GM10248 (cell line): ENCODE results near the gene SMAP2.
A peak's percentile ranks its signal among the peaks of the same experiment; 100 is the strongest.
"Not testable (repeated sequence)": the region's sequence is repeated elsewhere in the genome, so short reads cannot be mapped to it uniquely, and the experiment has no call there.

ENCODE experiments used
- CTCF ChIA-PET: fragments of 300-600 bp; sonication (Branson Sonifier 250); formaldehyde crosslinking; extraction: SDS; loops from one replicate; lab custom pipeline; 2021; ENCODE audit warnings: antibody characterized with exemption; lab: Yijun Ruan, JAX
- POLR2A ChIA-PET: fragments of 350-650 bp; sonication (Branson Sonifier 250); formaldehyde crosslinking; extraction: SDS; loops from one replicate; lab custom pipeline; 2020; ENCODE audit warnings: antibody characterized with exemption; lab: Yijun Ruan, JAX
- DNase-seq: peaks from one replicate; pipeline ENCODE4 v3.0.0; 2012; ENCODE audit errors: extremely low spot score
- CTCF ChIP-seq: IDR thresholded peaks from 2 replicates; pipeline ENCODE4 v1.5.1; 2012; ENCODE audit warnings: mild to moderate bottlenecking, low read depth; ENCODE audit errors: extremely low read depth, missing control alignments, control extremely low read depth

Gene SMAP2

DNA sequence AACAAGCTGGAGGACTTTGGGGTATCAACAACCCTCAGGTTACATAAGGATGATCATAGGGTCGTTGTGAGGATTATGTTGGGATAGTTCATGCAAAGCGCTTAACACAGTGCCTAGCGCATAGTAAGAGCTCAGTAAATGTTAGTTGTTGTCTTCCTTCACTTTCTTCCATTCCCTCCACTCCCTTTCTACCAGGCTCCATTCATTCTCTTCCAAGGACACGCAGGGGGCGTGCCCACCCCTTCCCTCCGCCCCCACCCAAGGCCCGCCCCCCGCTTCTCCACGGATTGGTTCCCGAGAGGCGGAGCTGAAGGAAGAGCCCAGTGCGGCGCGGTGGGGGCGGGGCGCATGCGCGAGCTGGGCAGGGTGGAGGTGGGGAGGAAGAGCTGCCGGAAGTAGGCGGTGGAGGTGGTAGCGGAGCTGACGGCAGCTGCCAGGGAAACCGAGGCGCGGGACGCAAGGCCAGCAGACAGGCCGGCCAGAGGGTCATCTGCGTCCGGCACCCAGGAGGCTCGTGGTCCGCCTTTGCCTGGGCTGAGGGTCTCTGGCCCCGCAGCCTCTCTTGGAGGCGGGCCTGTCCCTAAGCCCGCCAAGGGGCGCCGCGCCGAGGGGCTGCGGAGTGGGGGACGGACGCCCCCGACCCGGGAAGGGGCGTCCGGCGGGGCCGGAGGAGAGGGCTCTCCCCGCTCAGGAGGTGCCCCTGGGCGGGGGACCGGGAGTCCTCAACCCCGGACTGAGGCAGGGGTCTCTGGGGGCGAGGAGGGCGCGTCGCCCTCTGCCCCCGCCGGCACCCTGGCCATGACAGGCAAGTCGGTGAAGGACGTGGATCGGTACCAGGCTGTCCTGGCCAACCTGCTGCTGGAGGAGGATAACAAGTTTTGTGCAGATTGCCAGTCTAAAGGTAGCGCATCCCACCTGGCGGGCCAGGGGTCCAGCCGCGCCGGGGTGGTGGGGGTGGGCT lies at the start of gene SMAP2:
TSS of gene SMAP2 (plus strand) at position 405 of the 961 bp plus-strand sequence. CDS start at position 799, 394 bp downstream.
- TF ChIP-seq CTCF, result no peak
- CTCF ChIA-PET, result interaction anchor here (1.1 to 5.9 kb wide), 12 partner anchors 9 to 230 kb away, joined by 3 to 25 read pairs (median 7); no protein-coding TSS in a partner anchor
- POLR2A ChIA-PET, result interaction anchor here (0.5 to 1.9 kb wide), 8 partner anchors 9 to 337 kb away, joined by 3 to 14 read pairs (median 4); no protein-coding TSS in a partner anchor

GRCh38 chr1:40331403-40331802 lies 42.1 kb upstream of the SMAP2 start:
- POLR2A ChIA-PET, DNase-seq: not testable (repeated sequence)
- CTCF ChIA-PET, result interaction anchor here (1.0 to 1.4 kb wide), 2 partner anchors 16 to 178 kb away, joined by 3 to 4 read pairs; no protein-coding TSS in a partner anchor

More for the DNA sequence above, at the start of gene SMAP2:
- DNase-seq, result peak; percentile 99

DNA sequence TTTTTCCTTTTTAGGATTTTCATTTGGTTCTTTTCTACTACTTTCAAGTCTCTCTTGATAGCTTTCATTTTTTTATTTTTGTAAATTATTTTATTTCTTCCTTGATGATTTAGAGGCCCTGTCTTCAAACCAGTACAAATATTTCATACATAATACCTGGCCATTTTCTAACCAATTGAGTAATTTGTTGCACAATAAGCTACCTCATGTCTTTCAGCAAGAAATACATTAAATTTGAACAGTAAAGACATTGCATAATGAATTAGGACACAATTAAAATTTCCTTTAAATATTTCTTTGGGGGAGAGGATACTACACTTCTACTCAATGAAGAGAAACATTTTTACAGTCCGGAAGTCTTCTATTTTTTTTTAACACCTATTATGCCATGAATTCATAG lies 40.8 kb upstream of the SMAP2 start:
- no peak for DNase-seq
- CTCF ChIA-PET, result interaction anchor here (0.8 to 1.7 kb wide), 3 partner anchors 17 to 189 kb away, joined by 3 to 7 read pairs (median 3); no protein-coding TSS in a partner anchor
- POLR2A ChIA-PET, result no interaction called here
- no peak for TF ChIP-seq CTCF

GRCh38 chr1:40337443-40337842 lies 36.1 kb upstream of the SMAP2 start:
- no peak for DNase-seq
- ChIA-PET POLR2A (no interaction called here), CTCF (interaction anchor here (1.0 to 10.1 kb wide), 43 partner anchors 11 to 363 kb away, joined by 3 to 262 read pairs (median 8); partner anchors contain the start of genes COL9A2, PPT1 and TMCO2)
- TF ChIP-seq CTCF, result no peak

- DNase-seq, result peak; percentile 84
- POLR2A ChIA-PET, result no interaction called here
- CTCF ChIA-PET, result interaction anchor here (0.6 to 10.1 kb wide), 88 partner anchors 10 to 457 kb away, joined by 3 to 262 read pairs (median 6); partner anchors contain the start of genes COL9A2, MFSD2A, PPT1 and SMAP2
- TF ChIP-seq CTCF, result peak; percentile 97
These were observed 34.6 kb upstream of the SMAP2 start for GRCh38 chr1:40338745-40339419.

DNA sequence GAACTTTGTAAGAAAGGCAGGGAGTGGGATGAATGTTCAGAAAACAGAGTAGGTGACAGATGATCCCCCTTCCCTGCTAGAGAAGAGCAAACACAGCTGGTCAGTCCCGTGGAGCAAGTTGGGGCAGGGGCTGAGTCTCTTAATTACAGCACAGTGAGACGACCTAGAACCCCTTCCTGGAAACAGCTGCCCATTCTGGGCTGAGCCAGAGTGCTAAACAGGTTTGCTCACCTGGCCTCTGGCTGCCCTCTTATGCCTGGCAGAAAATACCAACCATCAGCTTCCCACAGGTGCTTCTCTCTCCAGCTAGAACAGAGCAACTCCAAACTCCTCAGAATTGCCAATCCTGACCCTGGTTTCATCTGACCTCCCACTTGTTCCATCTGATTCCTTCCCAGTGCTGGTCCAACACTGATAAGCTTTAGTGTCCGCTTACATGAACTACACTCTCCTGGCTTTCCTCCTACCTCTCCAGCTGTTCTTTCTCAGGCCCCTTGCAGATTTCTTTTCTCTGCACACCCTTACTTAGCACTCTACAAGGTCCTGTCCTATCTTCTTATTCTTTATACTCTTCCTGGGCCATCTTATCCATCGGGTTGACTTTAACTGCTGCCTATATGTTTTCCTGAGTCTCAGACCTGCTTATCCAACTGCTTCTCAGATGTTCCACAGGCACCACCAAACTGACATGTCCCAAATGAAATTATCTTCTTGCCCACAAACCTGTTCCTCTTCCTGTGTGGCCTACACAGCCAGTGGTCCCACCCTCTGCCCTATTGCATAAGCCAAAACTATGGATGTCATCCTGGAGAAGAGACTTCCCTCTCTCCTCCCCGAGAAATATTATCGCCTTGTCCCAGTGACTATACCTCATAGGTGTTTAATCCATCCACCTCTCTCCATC lies 33.9 kb upstream of the SMAP2 start:
- no peak for TF ChIP-seq CTCF
- ChIA-PET CTCF (interaction anchor here (0.6 to 10.1 kb wide), 77 partner anchors 9 to 457 kb away, joined by 3 to 262 read pairs (median 6); partner anchors contain the start of genes COL9A2, MFSD2A, PPT1 and SMAP2), POLR2A (no interaction called here)
- no peak for DNase-seq
